ENCODE data around the gene WDFY4. TPM values are rescaled to one million over a fixed set of nuclear protein-coding genes. Genes with fewer than 3 reads are reported as not detected.

Gene WDFY4
- total and polyA plus RNA-seq, 2 of the 13 experiments (the other 11 are each of a cell fraction or from before 2014, with no cell fraction given) = not detected

- Histone ChIP-seq H2AFZ (ENCODE audit: low read length) (no peak overlapping the region), H3K4me2 (ENCODE audit: low read depth, low read length) (no peak overlapping the region), H3K4me3 (replicated peaks in 1 of 3; ENCODE audit: insufficient read depth in 1 of 3, low read depth in 2 of 3, low read length in 3 of 3) (no peak overlapping the region), H4K20me1 (ENCODE audit: insufficient read depth, low read length) (no peaks in the 10 kb centered on the region), H3K9ac (ENCODE audit: insufficient read depth, low read depth, low read length) (no peak overlapping the region), H3K27me3 (ENCODE audit: control insufficient read depth in 1 of 2, insufficient read depth in 2 of 2, low read length in 2 of 2) (peaks cover 4 to 18% of the 10 kb centered on the region in 2 experiments; a peak in 4 of 5 replicates), H3K36me3 (replicated peaks in 1 of 2; ENCODE audit: control insufficient read depth in 1 of 2, insufficient read depth in 2 of 2, low read length in 2 of 2) (no peaks in the 10 kb centered on the region), H3K4me1 (ENCODE audit: insufficient read depth, low read length) (no peaks in the 10 kb centered on the region), H3K79me2 (ENCODE audit: insufficient read depth, low read length) (no peaks in the 10 kb centered on the region), H3K27ac (ENCODE audit: extremely low read length, insufficient read depth, low read length) (no peak overlapping the region), H3K9me3 (ENCODE audit: low read length) (no peaks in the 10 kb centered on the region)
- no TSS peak for BruUV-seq (replicated peaks)
- in situ Hi-C loops (cut with HindIII; ENCODE audit: extremely low pct_ligation_motif_present, low pct_unique_long_range_greater_than_20kb) (no loop called here), intact Hi-C loops (cut with micrococcal nuclease; ENCODE audit: unreplicated experiment) (loop anchor here (10.0 kb wide), 1 partner anchor 75 kb away; no protein-coding TSS in a partner anchor)
- 56% methylated on average over 3 of the region's 9 CpGs for WGBS (ENCODE audit: low lambda C conversion rate)
- TF ChIP-seq ZNF12 (CRISPR knock-in tag; IDR thresholded peaks at IDR 0.05) (no peak), ZNF383 (CRISPR knock-in tag; IDR thresholded peaks at IDR 0.05; ENCODE audit: borderline replicate concordance) (no peak), TEAD2 (CRISPR knock-in tag; IDR thresholded peaks at IDR 0.05) (no peak)
- ATAC-seq (no peak), FAIRE-seq (no peak), DNase-seq (ENCODE audit: low spot score) (no peak)
- CTCF ChIA-PET (ENCODE audit: low intra/inter-chr PET ratio, low total read pairs) = no interaction called here
- POLR2A ChIA-PET = no interaction called here
Observed at GRCh38 chr10:48820231-48820630, 135.6 kb downstream of the WDFY4 start.

- no TSS peak for BruUV-seq (replicated peaks)
- FAIRE-seq (no peak), ATAC-seq (no peak), DNase-seq (ENCODE audit: low spot score) (no peak)
- Histone ChIP-seq H3K27me3 (ENCODE audit: control insufficient read depth in 1 of 2, insufficient read depth in 2 of 2, low read length in 2 of 2) (peaks cover 4 to 18% of the 10 kb centered on the region in 2 experiments; a peak in 4 of 5 replicates), H3K4me3 (replicated peaks in 1 of 3; ENCODE audit: insufficient read depth in 1 of 3, low read depth in 2 of 3, low read length in 3 of 3) (no peak overlapping the region), H3K79me2 (ENCODE audit: insufficient read depth, low read length) (no peaks in the 10 kb centered on the region), H3K9ac (ENCODE audit: insufficient read depth, low read depth, low read length) (no peak overlapping the region), H3K9me3 (ENCODE audit: low read length) (no peaks in the 10 kb centered on the region), H3K27ac (ENCODE audit: extremely low read length, insufficient read depth, low read length) (no peak overlapping the region), H3K36me3 (replicated peaks in 1 of 2; ENCODE audit: control insufficient read depth in 1 of 2, insufficient read depth in 2 of 2, low read length in 2 of 2) (no peaks in the 10 kb centered on the region), H3K4me2 (ENCODE audit: low read depth, low read length) (no peak overlapping the region), H4K20me1 (ENCODE audit: insufficient read depth, low read length) (no peaks in the 10 kb centered on the region), H3K4me1 (ENCODE audit: insufficient read depth, low read length) (no peaks in the 10 kb centered on the region), H2AFZ (ENCODE audit: low read length) (no peak overlapping the region)
- CTCF ChIA-PET (ENCODE audit: low intra/inter-chr PET ratio, low total read pairs) = no interaction called here
- no peak for TF ChIP-seq CENPX (CRISPR knock-in tag; IDR thresholded peaks at IDR 0.05)
- TF ChIP-seq ATAD3A (CRISPR knock-in tag; IDR thresholded peaks at IDR 0.05) = no peak
- no peak for TF ChIP-seq MXI1 (IDR thresholded peaks at IDR 0.05; ENCODE audit: borderline replicate concordance, low read depth, low read length)
- in situ Hi-C loops (cut with HindIII; ENCODE audit: extremely low pct_ligation_motif_present, low pct_unique_long_range_greater_than_20kb) (no loop called here), intact Hi-C loops (cut with micrococcal nuclease; ENCODE audit: unreplicated experiment) (loop anchor here (10.0 kb wide), 1 partner anchor 76 kb away; no protein-coding TSS in a partner anchor)
- WGBS (ENCODE audit: low lambda C conversion rate) = 0% methylated on average over 1 of the region's 10 CpGs
- POLR2A ChIA-PET = no interaction called here
Observed at GRCh38 chr10:48820699-48821098, 136.0 kb downstream of the WDFY4 start.

All from HepG2 (cell line).